ENCODE results near the gene ANKRD2. TPM values are rescaled to one million over a fixed set of nuclear protein-coding genes. Genes with fewer than 3 reads are reported as not detected.
"Not testable (repeated sequence)": the region's sequence is repeated elsewhere in the genome, so short reads cannot be mapped to it uniquely, and the experiment has no call there.

ANKRD2 gene
- polyA plus RNA-seq, 1 experiment, result 0.05 TPM

GRCh38 chr10:97561386-97562077 lies 11.0 kb upstream of the ANKRD2 start:
- H3K27me3 ChIP-seq (ENCODE audit: control insufficient read depth, insufficient read depth, low read length); DNase-seq (ENCODE audit: low read depth, low spot score); H3K4me3 ChIP-seq (ENCODE audit: low read depth, low read length); POLR2A ChIA-PET; H3K27ac ChIP-seq (ENCODE audit: low read depth, low read length); CTCF ChIA-PET; H3K9me3 ChIP-seq (ENCODE audit: control insufficient read depth, insufficient read depth, low read length): not testable (repeated sequence)

GRCh38 chr10:97562329-97562728 lies 10.2 kb upstream of the ANKRD2 start:
- H3K4me3 ChIP-seq (ENCODE audit: low read depth, low read length); POLR2A ChIA-PET; DNase-seq (ENCODE audit: low read depth, low spot score); H3K27ac ChIP-seq (ENCODE audit: low read depth, low read length); H3K9me3 ChIP-seq (ENCODE audit: control insufficient read depth, insufficient read depth, low read length); H3K27me3 ChIP-seq (ENCODE audit: control insufficient read depth, insufficient read depth, low read length); CTCF ChIA-PET: not testable (repeated sequence)

DNA sequence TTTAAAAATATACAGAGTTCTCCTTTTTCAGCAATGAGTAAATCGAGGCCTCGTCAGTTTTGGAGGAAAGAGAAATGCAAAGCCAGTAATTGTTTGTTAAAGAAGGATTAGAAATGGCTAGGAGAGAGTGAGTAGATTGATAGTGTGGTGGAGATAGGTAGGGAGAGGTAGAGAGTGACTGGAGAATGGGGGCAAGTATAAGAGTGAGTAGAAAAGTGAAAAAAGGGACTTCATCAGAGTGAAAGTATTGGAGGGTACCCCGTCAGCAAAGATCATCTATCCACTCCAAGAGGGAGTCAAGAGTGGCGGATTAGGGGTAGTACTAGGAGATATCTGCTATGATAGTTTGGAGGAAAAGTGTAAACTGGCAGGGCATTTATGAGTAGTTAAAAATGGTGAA lies 9.2 kb upstream of the ANKRD2 start:
- Histone ChIP-seq H3K27me3 (ENCODE audit: control insufficient read depth, insufficient read depth, low read length) (no peaks in the 10 kb centered on the region), H3K4me3 (ENCODE audit: low read depth, low read length) (no peak overlapping the region), H3K27ac (ENCODE audit: low read depth, low read length) (no peak overlapping the region), H3K9me3 (ENCODE audit: control insufficient read depth, insufficient read depth, low read length) (no peaks in the 10 kb centered on the region)
- POLR2A ChIA-PET, result no interaction called here
- no peak for TF ChIP-seq CTCF (IDR thresholded peaks at IDR 0.05; ENCODE audit: low read depth, low read length)
- no peak for DNase-seq (ENCODE audit: low read depth, low spot score)
- CTCF ChIA-PET, result no interaction called here

- DNase-seq (ENCODE audit: low read depth, low spot score), result no peak
- POLR2A ChIA-PET, result no interaction called here
Observed at GRCh38 chr10:97564776-97565175, 7.8 kb upstream of the ANKRD2 start.

DNA sequence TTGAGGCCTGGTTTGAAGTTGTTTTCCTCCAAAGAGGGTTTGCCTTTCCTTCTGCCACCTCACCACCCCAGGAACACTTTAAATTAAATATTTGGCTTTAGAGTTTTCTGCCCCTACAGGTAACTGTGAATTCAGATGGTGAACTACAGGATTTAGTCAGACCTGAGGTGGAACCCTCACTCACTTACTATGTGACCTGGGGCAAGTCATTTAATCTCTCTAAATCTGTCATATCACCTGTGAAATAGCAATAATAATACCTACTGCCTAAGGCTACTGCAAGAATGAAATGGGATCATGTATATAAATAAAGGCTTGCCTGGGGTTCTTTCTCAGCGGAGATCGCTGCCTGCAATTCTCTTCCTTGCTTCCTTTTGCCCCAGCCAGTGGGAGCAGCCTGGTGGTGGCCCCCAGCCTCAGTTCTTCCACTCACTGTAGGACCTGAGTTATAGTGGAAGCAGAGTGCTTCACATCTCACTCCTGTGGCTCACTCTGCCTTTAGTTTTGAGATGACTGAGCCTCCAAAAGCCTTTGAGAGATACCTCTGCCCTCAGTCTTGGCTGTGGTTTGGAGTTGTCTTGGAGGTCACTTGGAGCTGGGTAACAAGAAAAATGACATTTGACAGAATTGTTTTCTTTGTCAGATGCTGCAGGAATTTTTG lies 6.1 kb upstream of the ANKRD2 start:
- DNase-seq (ENCODE audit: low read depth, low spot score), result no peak
- Histone ChIP-seq H3K4me3 (ENCODE audit: low read depth, low read length) (no peak overlapping the region), H3K27me3 (ENCODE audit: control insufficient read depth, insufficient read depth, low read length) (no peaks in the 10 kb centered on the region), H3K9me3 (ENCODE audit: control insufficient read depth, insufficient read depth, low read length) (no peaks in the 10 kb centered on the region), H3K27ac (ENCODE audit: low read depth, low read length) (no peak overlapping the region)
- TF ChIP-seq CTCF (IDR thresholded peaks at IDR 0.05; ENCODE audit: low read depth, low read length), result no peak
- POLR2A ChIA-PET, result no interaction called here
- CTCF ChIA-PET, result interaction anchor here (0.6 kb wide), 1 partner anchor 9 kb away, joined by 3 read pairs; no protein-coding TSS in a partner anchor

More at GRCh38 chr10:97564776-97565175, 7.8 kb upstream of the ANKRD2 start:
- no peak overlapping the region for H3K27ac ChIP-seq (ENCODE audit: low read depth, low read length)
- H3K9me3 ChIP-seq (ENCODE audit: control insufficient read depth, insufficient read depth, low read length), result no peaks in the 10 kb centered on the region
- no peak for TF ChIP-seq CTCF (IDR thresholded peaks at IDR 0.05; ENCODE audit: low read depth, low read length)
- no peak overlapping the region for H3K4me3 ChIP-seq (ENCODE audit: low read depth, low read length)
- H3K27me3 ChIP-seq (ENCODE audit: control insufficient read depth, insufficient read depth, low read length), result no peaks in the 10 kb centered on the region
- CTCF ChIA-PET, result interaction anchor here (1.4 to 2.0 kb wide), 2 partner anchors 10 to 11 kb away, joined by 5 to 6 read pairs; no protein-coding TSS in a partner anchor

DNA sequence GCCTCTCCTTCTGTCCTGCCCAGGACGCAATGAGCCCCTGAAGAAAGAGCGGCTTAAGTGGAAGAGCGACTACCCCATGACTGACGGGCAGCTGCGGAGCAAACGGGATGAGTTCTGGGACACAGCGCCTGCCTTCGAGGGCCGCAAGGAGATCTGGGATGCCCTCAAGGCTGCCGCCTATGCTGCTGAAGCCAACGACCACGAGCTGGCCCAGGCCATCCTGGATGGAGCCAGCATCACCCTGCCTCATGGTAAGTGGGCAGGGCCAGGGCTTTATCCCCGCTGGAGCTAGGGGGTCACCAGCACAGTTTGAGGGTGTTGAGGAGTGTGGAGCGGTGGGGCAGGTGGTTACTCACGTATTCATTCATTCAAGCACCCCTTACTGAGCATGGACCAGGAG lies 4.7 kb upstream of the ANKRD2 start:
- Histone ChIP-seq H3K27me3 (ENCODE audit: control insufficient read depth, insufficient read depth, low read length) (no peaks in the 10 kb centered on the region), H3K4me3 (ENCODE audit: low read depth, low read length) (no peak overlapping the region), H3K27ac (ENCODE audit: low read depth, low read length) (no peak overlapping the region), H3K9me3 (ENCODE audit: control insufficient read depth, insufficient read depth, low read length) (no peaks in the 10 kb centered on the region)
- TF ChIP-seq CTCF (IDR thresholded peaks at IDR 0.05; ENCODE audit: low read depth, low read length), result no peak
- no peak for DNase-seq (ENCODE audit: low read depth, low spot score)
- ChIA-PET CTCF (no interaction called here), POLR2A (no interaction called here)

Data from AG04450 (cell line).